Measurements from ENCODE around the gene PLD5. TPM values are rescaled to one million over a fixed set of nuclear protein-coding genes. Genes with fewer than 3 reads are reported as not detected.

PLD5 gene
- not detected for total RNA-seq

- DNase-seq: no peak
Observed at GRCh38 chr1:242524571-242525359, at the start of gene PLD5. Gene PLD5, minus strand, starts transcription at chr1:242524697.

- DNase-seq: no peak
Observed at GRCh38 chr1:242569867-242570266, 45.4 kb upstream of the PLD5 start.

GRCh38 chr1:242568666-242569065 lies 44.2 kb upstream of the PLD5 start:
- no peak for DNase-seq

- DNase-seq: no peak
Observed at GRCh38 chr1:242567596-242567995, 43.1 kb upstream of the PLD5 start.

GRCh38 chr1:242556759-242557158 lies 32.3 kb upstream of the PLD5 start:
- no peak for DNase-seq

- no peak for DNase-seq
Observed at GRCh38 chr1:242556276-242556675, 31.8 kb upstream of the PLD5 start.

GRCh38 chr1:242554577-242554976 lies 30.1 kb upstream of the PLD5 start:
- no peak for DNase-seq

- no peak for DNase-seq
Observed at GRCh38 chr1:242546849-242547729, 22.6 kb upstream of the PLD5 start.

- no peak for DNase-seq
Observed at GRCh38 chr1:242546441-242546840, 21.9 kb upstream of the PLD5 start.

GRCh38 chr1:242544071-242544470 lies 19.6 kb upstream of the PLD5 start:
- no peak for DNase-seq

GRCh38 chr1:242542271-242542670 lies 17.8 kb upstream of the PLD5 start:
- no peak for DNase-seq

GRCh38 chr1:242535986-242536385 lies 11.5 kb upstream of the PLD5 start:
- DNase-seq: no peak

GRCh38 chr1:242534753-242535152 lies 10.3 kb upstream of the PLD5 start:
- DNase-seq: no peak

GRCh38 chr1:242530761-242531160 lies 6.3 kb upstream of the PLD5 start:
- DNase-seq: no peak

- DNase-seq: no peak
Observed at GRCh38 chr1:242525769-242526168, 1.3 kb upstream of the PLD5 start.

- DNase-seq: no peak
Observed at GRCh38 chr1:242525360-242525722, 844 bp upstream of the PLD5 start.

GRCh38 chr1:242523719-242524570 lies 552 bp downstream of the PLD5 start:
- no peak for DNase-seq

- DNase-seq: no peak
Observed at GRCh38 chr1:242522996-242523718, 1.3 kb downstream of the PLD5 start.

GRCh38 chr1:242522304-242522945 lies 2.1 kb downstream of the PLD5 start:
- no peak for DNase-seq

GRCh38 chr1:242515555-242515954 lies 8.9 kb downstream of the PLD5 start:
- no peak for DNase-seq

- DNase-seq: no peak
Observed at GRCh38 chr1:242506724-242507123, 17.8 kb downstream of the PLD5 start.

GRCh38 chr1:242489545-242489944 lies 35.0 kb downstream of the PLD5 start:
- DNase-seq: no peak
